Uterus (tissue), 2 donors: ENCODE data around the gene FASTK.

Experiments
- POLR2A ChIP-seq, 2 donors: fragments of 450-650 bp; IDR thresholded peaks; one replicate each; pipeline ENCODE4 v1.6.1; 2016; ENCODE audit warnings: antibody characterized with exemption in 2 of 2, mild to moderate bottlenecking in 1 of 2, moderate library complexity in 1 of 2
- TF ChIP-seq, protein P1 (sequence below), 4 experiments: fragments of 200-600 bp in 2 of 4; fragments of 450-650 bp in 2 of 4; sonication (generic) in 2 of 4; IDR thresholded peaks; one replicate each; pipeline ENCODE4 v1.5.1; 2016 to 2019; ENCODE audit warnings: antibody characterized with exemption in 4 of 4, mild to moderate bottlenecking in 2 of 4, moderate library complexity in 1 of 4

DNA sequence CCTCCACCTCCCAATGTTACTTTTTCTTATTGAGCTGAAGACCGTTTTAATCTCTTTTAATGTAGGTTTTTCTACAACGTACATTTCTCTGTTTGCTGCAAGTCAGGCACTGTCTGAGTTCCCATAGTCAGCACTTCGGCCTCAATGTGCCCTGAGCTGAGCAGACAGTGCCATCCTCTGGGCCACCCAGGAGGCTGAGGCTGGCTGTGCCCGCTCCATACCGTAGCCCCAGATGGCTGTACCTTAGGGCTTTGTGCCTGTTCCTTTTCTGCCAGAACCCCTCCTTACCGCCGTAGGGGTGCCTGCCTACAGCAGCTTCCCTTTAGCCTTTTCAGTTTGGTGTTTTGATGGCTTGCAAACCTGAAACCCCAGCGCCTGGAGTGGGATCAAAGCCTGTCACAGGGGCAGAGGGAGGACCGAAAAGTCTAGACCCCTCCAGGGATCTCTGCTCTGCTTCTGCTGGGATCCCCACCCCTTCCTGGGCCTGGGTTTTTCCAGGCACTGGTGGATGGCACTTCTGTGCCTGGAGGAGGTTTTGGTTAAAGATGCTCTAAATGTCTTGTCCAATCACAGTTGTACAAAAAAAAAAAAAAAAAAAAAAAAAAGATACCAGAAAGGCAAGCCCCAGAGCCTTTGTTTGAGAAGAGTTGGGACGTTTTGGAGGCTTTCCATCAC lies 14.7 kb upstream of the FASTK start:
- TF ChIP-seq, protein P1, sequence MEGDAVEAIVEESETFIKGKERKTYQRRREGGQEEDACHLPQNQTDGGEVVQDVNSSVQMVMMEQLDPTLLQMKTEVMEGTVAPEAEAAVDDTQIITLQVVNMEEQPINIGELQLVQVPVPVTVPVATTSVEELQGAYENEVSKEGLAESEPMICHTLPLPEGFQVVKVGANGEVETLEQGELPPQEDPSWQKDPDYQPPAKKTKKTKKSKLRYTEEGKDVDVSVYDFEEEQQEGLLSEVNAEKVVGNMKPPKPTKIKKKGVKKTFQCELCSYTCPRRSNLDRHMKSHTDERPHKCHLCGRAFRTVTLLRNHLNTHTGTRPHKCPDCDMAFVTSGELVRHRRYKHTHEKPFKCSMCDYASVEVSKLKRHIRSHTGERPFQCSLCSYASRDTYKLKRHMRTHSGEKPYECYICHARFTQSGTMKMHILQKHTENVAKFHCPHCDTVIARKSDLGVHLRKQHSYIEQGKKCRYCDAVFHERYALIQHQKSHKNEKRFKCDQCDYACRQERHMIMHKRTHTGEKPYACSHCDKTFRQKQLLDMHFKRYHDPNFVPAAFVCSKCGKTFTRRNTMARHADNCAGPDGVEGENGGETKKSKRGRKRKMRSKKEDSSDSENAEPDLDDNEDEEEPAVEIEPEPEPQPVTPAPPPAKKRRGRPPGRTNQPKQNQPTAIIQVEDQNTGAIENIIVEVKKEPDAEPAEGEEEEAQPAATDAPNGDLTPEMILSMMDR (IDR thresholded peaks at IDR 0.05) = no peak
- TF ChIP-seq POLR2A (IDR thresholded peaks at IDR 0.05) = no peak
